Erythroblast (primary cell): ENCODE measurements around the gene KLF7.

Experiments
- GATA1 ChIP-seq: IDR thresholded peaks from 2 replicates; pipeline ENCODE4 v1.6.1; 2011; ENCODE audit warnings: low read depth, mild to moderate bottlenecking, control low read depth, low read length, moderate library complexity
- POLR2A ChIP-seq: IDR thresholded peaks from 2 replicates; pipeline ENCODE4 v1.6.1; 2011; ENCODE audit warnings: mild to moderate bottlenecking, low read length

- no peak for TF ChIP-seq POLR2A
- no peak for TF ChIP-seq GATA1
Observed at GRCh38 chr2:207139552-207139951, 26.2 kb downstream of the KLF7 start.
